ENCODE measurements around the gene VAV2. TPM values are rescaled to one million over a fixed set of nuclear protein-coding genes. Genes with fewer than 3 reads are reported as not detected.

The VAV2 gene
- polyA plus RNA-seq, 2 of the 4 experiments (the other 2 are of a cell fraction): 9.8 to 21.4 TPM

- Histone ChIP-seq H3K4me1 (peaks cover 5% of the 10 kb centered on the region), H3K4me2 (no peak overlapping the region), H3K4me3 (no peak overlapping the region), H3K27ac (no peak overlapping the region), H3K9me3 (no peaks in the 10 kb centered on the region)
- POLR2A ChIA-PET: no interaction called here
- ATAC-seq (no peak; a peak in 1 of 6 replicates), DNase-seq (ENCODE audit: low read depth in 1 of 2, low spot score in 1 of 2) (no peak), FAIRE-seq (no peak)
- CTCF ChIA-PET: interaction anchor here (1.2 to 2.1 kb wide), 3 partner anchors 37 to 257 kb away, joined by 3 to 10 read pairs (median 5); no protein-coding TSS in a partner anchor
- TF ChIP-seq MAX (IDR thresholded peaks at IDR 0.05): no peak
- no peak for TF ChIP-seq SMC3 (IDR thresholded peaks at IDR 0.05)
- no peak for TF ChIP-seq ATOH8 (CRISPR knock-in tag; IDR thresholded peaks at IDR 0.05; ENCODE audit: low read depth)
- no peak for TF ChIP-seq ZNF302 (CRISPR knock-in tag; IDR thresholded peaks at IDR 0.05)
- TF ChIP-seq ELK1 (IDR thresholded peaks at IDR 0.05; ENCODE audit: low read depth, low read length): no peak
- no peak for TF ChIP-seq ZC3H11A (IDR thresholded peaks at IDR 0.05)
- TF ChIP-seq ZSCAN20 (CRISPR knock-in tag; IDR thresholded peaks at IDR 0.05): no peak
- no peak for TF ChIP-seq HOXA7 (CRISPR knock-in tag; IDR thresholded peaks at IDR 0.05)
- no peak for TF ChIP-seq RFX5 (IDR thresholded peaks at IDR 0.05)
- no peak for TF ChIP-seq EP300 (IDR thresholded peaks at IDR 0.05)
- TF ChIP-seq FOSL2 (IDR thresholded peaks at IDR 0.05): no peak
- no peak for TF ChIP-seq FOSL2 (CRISPR knock-in tag; IDR thresholded peaks at IDR 0.05)
- no peak for TF ChIP-seq PHF8 (IDR thresholded peaks at IDR 0.05; ENCODE audit: borderline replicate concordance, low read depth)
- no peak for TF ChIP-seq HOXB13 (CRISPR knock-in tag; IDR thresholded peaks at IDR 0.05; ENCODE audit: low read depth)
- TF ChIP-seq POLR2A (IDR thresholded peaks at IDR 0.05; ENCODE audit: low read length): no peak
- no peak for TF ChIP-seq REST (IDR thresholded peaks at IDR 0.05)
- no peak for TF ChIP-seq NFE2L2 (conservative IDR thresholded peaks at IDR 0.05; ENCODE audit: low read length)
- TF ChIP-seq RARB (CRISPR knock-in tag; IDR thresholded peaks at IDR 0.05): no peak
- TF ChIP-seq POLR2AphosphoS2 (conservative IDR thresholded peaks at IDR 0.05; ENCODE audit: low read length): no peak
- no peak for TF ChIP-seq EHMT2 (IDR thresholded peaks at IDR 0.05; ENCODE audit: low read depth)
- TF ChIP-seq TFCP2L1 (CRISPR knock-in tag; IDR thresholded peaks at IDR 0.05): no peak
- WGBS (ENCODE audit: missing lambda C conversion rate): 44% methylated on average over 6 of the region's 6 CpGs
Observed at GRCh38 chr9:133999851-134000265, 7.7 kb upstream of the VAV2 start.

GRCh38 chr9:133998915-133999595 lies 6.9 kb upstream of the VAV2 start:
- Histone ChIP-seq H3K9me3 (no peaks in the 10 kb centered on the region), H3K4me2 (no peak overlapping the region), H3K4me1 (peaks cover 13% of the 10 kb centered on the region), H3K27ac (no peak overlapping the region), H3K4me3 (no peak overlapping the region)
- 75% methylated on average over 1 of the region's 1 CpG for WGBS (ENCODE audit: missing lambda C conversion rate)
- POLR2A ChIA-PET: no interaction called here
- no peak for FAIRE-seq
- no peak for TF ChIP-seq CHD2 (IDR thresholded peaks at IDR 0.05; ENCODE audit: low read length, partially characterized antibody)
- no peak for TF ChIP-seq ESRRA (IDR thresholded peaks at IDR 0.05; ENCODE audit: borderline replicate concordance, low read length)
- TF ChIP-seq USF2 (IDR thresholded peaks at IDR 0.05): no peak
- no peak for TF ChIP-seq JUNB (IDR thresholded peaks at IDR 0.05)
- TF ChIP-seq POLR2AphosphoS2 (conservative IDR thresholded peaks at IDR 0.05; ENCODE audit: low read length): no peak
- no peak for TF ChIP-seq SREBF2 (IDR thresholded peaks at IDR 0.05)
- TF ChIP-seq NR3C1 (IDR thresholded peaks at IDR 0.05): no peak
- TF ChIP-seq E2F6 (IDR thresholded peaks at IDR 0.05; ENCODE audit: borderline replicate concordance, low read depth): no peak
- TF ChIP-seq BHLHE40 (IDR thresholded peaks at IDR 0.05; ENCODE audit: low read depth, low read length): no peak
- TF ChIP-seq ZC3H11A (IDR thresholded peaks at IDR 0.05): no peak
- TF ChIP-seq RCOR1 (IDR thresholded peaks at IDR 0.05; ENCODE audit: low read depth, low read length): no peak
- TF ChIP-seq TFCP2L1 (CRISPR knock-in tag; IDR thresholded peaks at IDR 0.05): no peak
- DNase-seq (ENCODE audit: low read depth in 1 of 2, low spot score in 1 of 2): no peak
- CTCF ChIA-PET: interaction anchor here (1.2 to 1.6 kb wide), 2 partner anchors 38 to 218 kb away, joined by 3 to 10 read pairs; no protein-coding TSS in a partner anchor
- no peak for ATAC-seq

Data from A549 (cell line).